ENCODE measurements around the gene HOXC6.
A peak's percentile ranks its signal among the peaks of the same experiment; 100 is the strongest.

HOXC6 gene

DNA sequence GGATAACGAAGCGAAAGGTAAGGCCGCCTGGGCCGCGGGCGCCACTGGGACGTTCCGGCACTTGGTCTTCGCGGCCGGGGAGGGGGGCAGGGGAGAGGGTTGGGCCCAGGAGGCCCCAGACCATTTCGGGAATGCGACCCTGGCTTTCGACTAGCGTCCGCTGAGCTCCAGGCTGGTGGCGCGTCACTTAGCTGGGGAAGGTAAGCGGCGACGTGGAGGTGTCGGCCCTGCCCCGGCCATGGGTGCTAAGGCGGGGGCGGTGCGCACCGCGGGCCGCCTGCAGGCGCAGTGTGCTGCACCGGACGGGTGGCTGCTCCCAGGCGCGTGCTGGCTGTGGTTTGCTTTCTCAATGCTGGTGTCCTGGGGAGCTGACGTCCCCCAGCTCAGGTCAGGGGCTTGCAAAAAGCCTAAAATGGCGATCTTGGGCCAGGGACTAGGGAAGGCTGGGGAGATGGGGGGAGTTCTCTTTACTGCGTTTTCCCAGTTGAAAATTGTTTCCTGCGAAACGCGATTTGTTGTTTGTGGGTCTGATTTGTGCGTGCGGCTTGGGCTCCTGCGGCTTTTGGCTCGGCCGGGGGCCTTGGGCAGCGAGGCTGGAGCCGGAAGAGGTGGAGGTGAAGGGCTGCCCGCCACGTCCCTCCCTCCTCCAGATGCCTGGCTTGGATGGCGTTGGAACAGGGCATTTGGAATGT, 42.1 kb upstream of the HOXC6 start:
- WGBS = 3% methylated on average over 44 of the region's 50 CpGs

GRCh38 chr12:53986686-53987483, 41.4 kb upstream of the HOXC6 start:
- peak overlapping the region; percentile 81 for H3K4me2 ChIP-seq (ENCODE audit: low read length, poor library complexity, severe bottlenecking)
- no peak overlapping the region for H2AK5ac ChIP-seq (ENCODE audit: low read length, severe bottlenecking)
- no peak overlapping the region for H3K14ac ChIP-seq (ENCODE audit: low read length in 2 of 2)
- peaks cover 4% of the 10 kb centered on the region for H3K79me1 ChIP-seq (replicated peaks; ENCODE audit: low read length, poor library complexity, severe bottlenecking)
- peaks cover 3 to 26% of the 10 kb centered on the region in 2 experiments for H3K27me3 ChIP-seq (ENCODE audit: control insufficient read depth in 1 of 2, insufficient read depth in 1 of 2, low read length in 2 of 2)
- peak overlapping the region; percentile 35 for H2BK5ac ChIP-seq (ENCODE audit: low read depth, low read length, poor library complexity, severe bottlenecking)
- H3K4me1 ChIP-seq (ENCODE audit: control insufficient read depth, insufficient read depth, low read depth, low read length) = peaks cover 35% of the 10 kb centered on the region
- no peak overlapping the region for H2BK12ac ChIP-seq (ENCODE audit: low read length in 2 of 2)
- H3K4me3 ChIP-seq (ENCODE audit: insufficient read depth in 1 of 2, low read depth in 1 of 2, low read length in 2 of 2) = peak overlapping the region; percentile 73 to 92
- no peak overlapping the region for H4K8ac ChIP-seq (ENCODE audit: low read length)
- no peak overlapping the region for H4K91ac ChIP-seq (ENCODE audit: low read length)
- H3K36me3 ChIP-seq (ENCODE audit: control insufficient read depth in 1 of 2, insufficient read depth in 2 of 2, low read depth in 1 of 2, low read length in 2 of 2) = no peaks in the 10 kb centered on the region
- no peak overlapping the region for H2AFZ ChIP-seq (ENCODE audit: low read depth, low read length)
- H2BK120ac ChIP-seq (ENCODE audit: low read depth, low read length) = no peak overlapping the region
- H3K27ac ChIP-seq (ENCODE audit: low read length, poor library complexity, severe bottlenecking) = no peak overlapping the region
- no peaks in the 10 kb centered on the region for H3K9me3 ChIP-seq (ENCODE audit: control insufficient read depth, low read length)
- H3K23ac ChIP-seq (ENCODE audit: low read length in 2 of 2) = no peak overlapping the region
- H2BK15ac ChIP-seq (ENCODE audit: low read depth, poor library complexity, severe bottlenecking) = no peak overlapping the region
- no peak overlapping the region for H3K4ac ChIP-seq (ENCODE audit: low read depth in 1 of 2, low read length in 2 of 2)
- H3K9ac ChIP-seq (ENCODE audit: low read length) = peak overlapping the region; percentile 98
- no peak overlapping the region for H3K18ac ChIP-seq (ENCODE audit: low read depth in 1 of 2, low read length in 2 of 2)
- no peak for DNase-seq
- 64% methylated on average over 21 of the region's 21 CpGs for WGBS

More for the DNA sequence above, 42.1 kb upstream of the HOXC6 start:
- Histone ChIP-seq H3K18ac (ENCODE audit: low read depth in 1 of 2, low read length in 2 of 2) (peak overlapping the region in 1 of 2 experiments; percentile 55), H4K91ac (ENCODE audit: low read length) (peak overlapping the region; percentile 65), H2BK15ac (ENCODE audit: low read depth, poor library complexity, severe bottlenecking) (no peak overlapping the region), H3K23ac (ENCODE audit: low read length in 2 of 2) (peak overlapping the region in 1 of 2 experiments; percentile 94), H3K4me2 (ENCODE audit: low read length, poor library complexity, severe bottlenecking) (peak overlapping the region; percentile 81), H3K36me3 (ENCODE audit: control insufficient read depth in 1 of 2, insufficient read depth in 2 of 2, low read depth in 1 of 2, low read length in 2 of 2) (no peaks in the 10 kb centered on the region), H3K27ac (ENCODE audit: low read length, poor library complexity, severe bottlenecking) (peak overlapping the region; percentile 58), H3K9me3 (ENCODE audit: control insufficient read depth, low read length) (no peaks in the 10 kb centered on the region), H4K8ac (ENCODE audit: low read length) (peak overlapping the region; percentile 20), H3K4ac (ENCODE audit: low read depth in 1 of 2, low read length in 2 of 2) (no peak overlapping the region), H2BK5ac (ENCODE audit: low read depth, low read length, poor library complexity, severe bottlenecking) (peak overlapping the region; percentile 49), H3K9ac (ENCODE audit: low read length) (peak overlapping the region; percentile 98), H2AK5ac (ENCODE audit: low read length, severe bottlenecking) (no peak overlapping the region), H2AFZ (ENCODE audit: low read depth, low read length) (no peak overlapping the region), H3K14ac (ENCODE audit: low read length in 2 of 2) (peak overlapping the region in 1 of 2 experiments; percentile 42), H3K79me1 (replicated peaks; ENCODE audit: low read length, poor library complexity, severe bottlenecking) (peaks cover 4% of the 10 kb centered on the region), H2BK120ac (ENCODE audit: low read depth, low read length) (no peak overlapping the region), H2BK12ac (ENCODE audit: low read length in 2 of 2) (no peak overlapping the region), H3K27me3 (ENCODE audit: control insufficient read depth in 1 of 2, insufficient read depth in 1 of 2, low read length in 2 of 2) (peaks cover 3 to 32% of the 10 kb centered on the region in 2 experiments), H3K4me3 (ENCODE audit: insufficient read depth in 1 of 2, low read depth in 1 of 2, low read length in 2 of 2) (peak overlapping the region; percentile 73 to 92), H3K4me1 (ENCODE audit: control insufficient read depth, insufficient read depth, low read depth, low read length) (peaks cover 28% of the 10 kb centered on the region)
- no peak for DNase-seq

DNA sequence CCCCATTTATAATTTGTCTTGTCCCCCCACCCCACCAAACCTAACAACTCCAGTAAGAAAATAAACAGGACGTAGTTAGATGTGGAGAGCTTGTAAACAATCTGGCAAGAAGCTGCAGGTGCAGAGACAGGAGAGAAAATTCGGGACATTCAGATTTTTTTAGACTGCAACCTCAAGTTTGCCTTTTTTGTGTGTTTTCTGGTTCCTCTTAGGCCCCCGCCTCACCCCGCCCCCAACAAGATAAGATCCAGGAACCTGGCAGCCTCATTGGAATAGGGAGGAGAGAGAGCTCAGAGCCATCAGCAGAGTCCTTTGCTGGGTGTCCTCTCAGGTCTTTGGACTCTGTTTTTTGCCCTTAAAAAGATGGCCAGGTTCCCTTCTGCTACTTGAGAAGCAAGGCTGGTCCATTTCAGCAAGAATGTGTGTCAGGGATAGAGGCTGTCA, 40.4 kb upstream of the HOXC6 start:
- Histone ChIP-seq H2AFZ (ENCODE audit: low read depth, low read length) (no peak overlapping the region), H3K4me3 (ENCODE audit: insufficient read depth in 1 of 2, low read depth in 1 of 2, low read length in 2 of 2) (peak overlapping the region in 1 of 2 experiments; percentile 92), H2BK120ac (ENCODE audit: low read depth, low read length) (no peak overlapping the region), H2BK5ac (ENCODE audit: low read depth, low read length, poor library complexity, severe bottlenecking) (no peak overlapping the region), H3K9me3 (ENCODE audit: control insufficient read depth, low read length) (no peaks in the 10 kb centered on the region), H3K18ac (ENCODE audit: low read depth in 1 of 2, low read length in 2 of 2) (no peak overlapping the region), H3K14ac (ENCODE audit: low read length in 2 of 2) (no peak overlapping the region), H3K79me1 (replicated peaks; ENCODE audit: low read length, poor library complexity, severe bottlenecking) (peaks cover 4% of the 10 kb centered on the region), H3K4me1 (ENCODE audit: control insufficient read depth, insufficient read depth, low read depth, low read length) (peaks cover 42% of the 10 kb centered on the region), H4K91ac (ENCODE audit: low read length) (no peak overlapping the region), H3K27me3 (ENCODE audit: control insufficient read depth in 1 of 2, insufficient read depth in 1 of 2, low read length in 2 of 2) (peaks cover 3 to 19% of the 10 kb centered on the region in 2 experiments), H3K4me2 (ENCODE audit: low read length, poor library complexity, severe bottlenecking) (peak overlapping the region; percentile 33), H3K27ac (ENCODE audit: low read length, poor library complexity, severe bottlenecking) (no peak overlapping the region), H3K23ac (ENCODE audit: low read length in 2 of 2) (no peak overlapping the region), H2BK12ac (ENCODE audit: low read length in 2 of 2) (no peak overlapping the region), H2BK15ac (ENCODE audit: low read depth, poor library complexity, severe bottlenecking) (no peak overlapping the region), H3K36me3 (ENCODE audit: control insufficient read depth in 1 of 2, insufficient read depth in 2 of 2, low read depth in 1 of 2, low read length in 2 of 2) (no peaks in the 10 kb centered on the region), H2AK5ac (ENCODE audit: low read length, severe bottlenecking) (no peak overlapping the region), H3K4ac (ENCODE audit: low read depth in 1 of 2, low read length in 2 of 2) (no peak overlapping the region), H4K8ac (ENCODE audit: low read length) (no peak overlapping the region), H3K9ac (ENCODE audit: low read length) (peak overlapping the region; percentile 98)
- no peak for DNase-seq
- WGBS = 55% methylated on average over 3 of the region's 4 CpGs

Measured in mesenchymal stem cell (in vitro differentiated cells and primary cell).